ENCODE results near the gene VIT.

Gene VIT

GRCh38 chr2:36696533-36696932, at the start of gene VIT:
VIT (plus strand) TSS chr2:36696707; CDS start chr2:36716371, 19,664 bp downstream.
- no peak for DNase-seq

GRCh38 chr2:36650031-36650829, 46.3 kb upstream of the VIT start:
- DNase-seq = no peak

GRCh38 chr2:36653155-36653554, 43.4 kb upstream of the VIT start:
- DNase-seq = no peak

- DNase-seq = no peak
Measured at GRCh38 chr2:36653967-36654694, 42.4 kb upstream of the VIT start.

- no peak for DNase-seq
Measured at GRCh38 chr2:36655453-36655852, 41.1 kb upstream of the VIT start.

GRCh38 chr2:36657703-36658102, 38.8 kb upstream of the VIT start:
- DNase-seq = no peak

GRCh38 chr2:36658277-36658748, 38.2 kb upstream of the VIT start:
- DNase-seq = no peak

GRCh38 chr2:36659218-36659617, 37.3 kb upstream of the VIT start:
- DNase-seq = no peak

GRCh38 chr2:36659872-36660312, 36.6 kb upstream of the VIT start:
- DNase-seq = no peak

GRCh38 chr2:36662638-36663037, 33.9 kb upstream of the VIT start:
- DNase-seq = no peak

GRCh38 chr2:36663295-36663694, 33.2 kb upstream of the VIT start:
- no peak for DNase-seq

GRCh38 chr2:36663851-36664695, 32.4 kb upstream of the VIT start:
- no peak for DNase-seq

- no peak for DNase-seq
Measured at GRCh38 chr2:36664696-36665076, 31.8 kb upstream of the VIT start.

- no peak for DNase-seq
Measured at GRCh38 chr2:36667931-36668330, 28.6 kb upstream of the VIT start.

GRCh38 chr2:36670881-36671595, 25.5 kb upstream of the VIT start:
- DNase-seq = no peak

GRCh38 chr2:36671731-36672130, 24.8 kb upstream of the VIT start:
- DNase-seq = no peak

- no peak for DNase-seq
Measured at GRCh38 chr2:36672199-36672598, 24.3 kb upstream of the VIT start.

GRCh38 chr2:36675579-36676282, 20.8 kb upstream of the VIT start:
- no peak for DNase-seq

GRCh38 chr2:36676364-36676763, 20.1 kb upstream of the VIT start:
- no peak for DNase-seq

- no peak for DNase-seq
Measured at GRCh38 chr2:36677386-36677785, 19.1 kb upstream of the VIT start.

- DNase-seq = no peak
Measured at GRCh38 chr2:36677996-36678605, 18.4 kb upstream of the VIT start.

Data from activated naive CD4-positive, alpha-beta T cell (primary cell).